SIG-M5 treated with dmso at 0.1 percent for 504 hours (cell line): ENCODE measurements around the gene PRMT7.

Experiments
- DNase-seq: peaks from one replicate; lab custom pipeline; 2025; ENCODE audit not compliant: unreplicated experiment; lab: John Stamatoyannopoulos, UW

The PRMT7 gene

GRCh38 chr16:68387301-68387700 is 76.5 kb downstream of the PRMT7 start:
- DNase-seq: no peak

GRCh38 chr16:68388124-68388523 is 77.3 kb downstream of the PRMT7 start:
- DNase-seq: no peak

GRCh38 chr16:68389006-68389405 is 78.2 kb downstream of the PRMT7 start:
- DNase-seq: no peak

GRCh38 chr16:68389750-68390371 is 79.0 kb downstream of the PRMT7 start:
- no peak for DNase-seq

- no peak for DNase-seq
Observed at GRCh38 chr16:68393333-68393732, 82.5 kb downstream of the PRMT7 start.

- no peak for DNase-seq
Observed at GRCh38 chr16:68395167-68395786, 84.5 kb downstream of the PRMT7 start.

GRCh38 chr16:68395815-68396214 is 85.0 kb downstream of the PRMT7 start:
- DNase-seq: no peak

GRCh38 chr16:68396481-68396880 is 85.7 kb downstream of the PRMT7 start:
- DNase-seq: peak; percentile 25

GRCh38 chr16:68397710-68398201 is 86.9 kb downstream of the PRMT7 start:
- DNase-seq: no peak

GRCh38 chr16:68399456-68399855 is 88.6 kb downstream of the PRMT7 start:
- no peak for DNase-seq

- no peak for DNase-seq
Observed at GRCh38 chr16:68400083-68400923, 89.5 kb downstream of the PRMT7 start.

GRCh38 chr16:68400924-68401460 is 90.2 kb downstream of the PRMT7 start:
- DNase-seq: no peak

- peak; percentile 27 for DNase-seq
Observed at GRCh38 chr16:68401871-68402747, 91.3 kb downstream of the PRMT7 start.

- DNase-seq: no peak
Observed at GRCh38 chr16:68402748-68403040, 91.9 kb downstream of the PRMT7 start.

- DNase-seq: no peak
Observed at GRCh38 chr16:68403177-68403576, 92.4 kb downstream of the PRMT7 start.

- DNase-seq: no peak
Observed at GRCh38 chr16:68403704-68404103, 92.9 kb downstream of the PRMT7 start.

GRCh38 chr16:68404736-68405345 is 94.0 kb downstream of the PRMT7 start:
- no peak for DNase-seq

GRCh38 chr16:68406458-68407152 is 95.8 kb downstream of the PRMT7 start:
- DNase-seq: no peak
